Coronary artery (tissue), 2 donors: ENCODE measurements around the gene SASH3.

Experiments used
- DNase-seq: peaks from one replicate; pipeline ENCODE4 v3.0.0-alpha.2; 2017; ENCODE audit warnings: low spot score
- H3K27ac ChIP-seq, 2 donors: fragments of 200-600 bp; sonication (generic); one replicate each; pipeline ENCODE4 v1.5.1; 2016 to 2019
- H3K4me3 ChIP-seq: fragments of 200-600 bp; sonication (generic); 2 replicates; pipeline ENCODE4 v1.5.1; 2016; ENCODE audit warnings: mild to moderate bottlenecking, moderate library complexity
- CTCF ChIP-seq: fragments of 200-600 bp; sonication (generic); IDR thresholded peaks from one replicate; pipeline ENCODE4 v1.5.1; 2019; ENCODE audit warnings: antibody characterized with exemption

Gene SASH3

GRCh38 chrX:129746557-129747470 lies 32.9 kb upstream of the SASH3 start:
- TF ChIP-seq CTCF = no peak
- H3K4me3 ChIP-seq = no peak overlapping the region
- H3K27ac ChIP-seq = no peak overlapping the region
- no peak for DNase-seq

- Histone ChIP-seq H3K27ac (no peak overlapping the region), H3K4me3 (no peak overlapping the region)
- TF ChIP-seq CTCF = no peak
- DNase-seq = no peak
These were observed 32.2 kb upstream of the SASH3 start for GRCh38 chrX:129747533-129747932.

GRCh38 chrX:129748305-129748704 lies 31.4 kb upstream of the SASH3 start:
- H3K4me3 ChIP-seq = no peak overlapping the region
- TF ChIP-seq CTCF = no peak
- DNase-seq = no peak
- peak overlapping the region in 1 of 2 donors; percentile 28 for H3K27ac ChIP-seq

GRCh38 chrX:129749069-129749468 lies 30.7 kb upstream of the SASH3 start:
- Histone ChIP-seq H3K27ac (no peak overlapping the region), H3K4me3 (no peak overlapping the region)
- DNase-seq = no peak
- TF ChIP-seq CTCF = no peak

GRCh38 chrX:129750971-129751370 lies 28.8 kb upstream of the SASH3 start:
- Histone ChIP-seq H3K27ac (no peak overlapping the region), H3K4me3 (no peak overlapping the region)
- no peak for DNase-seq
- TF ChIP-seq CTCF = no peak

- no peak for TF ChIP-seq CTCF
- DNase-seq = no peak
- no peak overlapping the region for H3K4me3 ChIP-seq
- H3K27ac ChIP-seq = no peak overlapping the region
These were observed 25.4 kb upstream of the SASH3 start for GRCh38 chrX:129754056-129755024.
